GM23338 (cell line): Measurements from ENCODE around the gene RER1. TPM values are rescaled to one million over a fixed set of nuclear protein-coding genes. Genes with fewer than 3 reads are reported as not detected.

ENCODE experiments used
- ATAC-seq: fragments of 200-7000 bp; cut with Tn5 transposase; 3 replicates; pipeline ENCODE4 v1.9.1; 2020
- DNase-seq: peaks from one replicate; pipeline ENCODE4 v3.0.0-alpha.2; 2015; ENCODE audit warnings: low spot score
- H2AFZ ChIP-seq: fragments of 200-600 bp; sonication (generic); 2 replicates; pipeline ENCODE4 v1.8.0; 2016; ENCODE audit warnings: antibody characterized with exemption, mild to moderate bottlenecking, moderate library complexity
- H3F3A ChIP-seq: fragments of 200-600 bp; sonication (generic); replicated peaks from 2 replicates; pipeline ENCODE4 v1.8.0; 2017; ENCODE audit warnings: antibody characterized with exemption, mixed run types, low read depth
- H3K27ac ChIP-seq: fragments of 200-600 bp; sonication (generic); 2 replicates; pipeline ENCODE4 v1.6.1; 2016; ENCODE audit warnings: low read depth
- H3K27me3 ChIP-seq: fragments of 200-600 bp; sonication (generic); 2 replicates; pipeline ENCODE4 v1.8.0; 2016; ENCODE audit warnings: mild to moderate bottlenecking, mixed run types, moderate library complexity; ENCODE audit not compliant: insufficient read depth
- H3K36me3 ChIP-seq: fragments of 200-600 bp; sonication (generic); 2 replicates; pipeline ENCODE4 v1.8.0; 2016; ENCODE audit warnings: mild to moderate bottlenecking; ENCODE audit not compliant: insufficient read depth
- H3K4me1 ChIP-seq: fragments of 200-600 bp; sonication (generic); 2 replicates; pipeline ENCODE4 v1.8.0; 2016; ENCODE audit warnings: mild to moderate bottlenecking, moderate library complexity; ENCODE audit not compliant: insufficient read depth
- H3K4me2 ChIP-seq: fragments of 200-600 bp; sonication (generic); 2 replicates; pipeline ENCODE4 v1.7.1; 2017; ENCODE audit warnings: mixed run types
- H3K4me3 ChIP-seq: fragments of 200-600 bp; sonication (generic); 2 replicates; pipeline ENCODE4 v1.6.1; 2016; ENCODE audit warnings: mixed run types
- H3K79me2 ChIP-seq: fragments of 200-600 bp; sonication (generic); replicated peaks from 2 replicates; pipeline ENCODE4 v1.8.0; 2017; ENCODE audit warnings: mild to moderate bottlenecking; ENCODE audit not compliant: insufficient read depth
- H3K9me2 ChIP-seq: fragments of 200-600 bp; sonication (generic); 2 replicates; pipeline ENCODE4 v1.8.0; 2017; ENCODE audit not compliant: insufficient read depth
- H4K20me1 ChIP-seq: fragments of 200-600 bp; sonication (generic); replicated peaks from 2 replicates; pipeline ENCODE4 v1.8.0; 2017; ENCODE audit warnings: mild to moderate bottlenecking; ENCODE audit not compliant: insufficient read depth
- H3K27ac Mint-ChIP-seq: 2 replicates; pipeline ENCODE4 v1.8.0; 2020; ENCODE audit warnings: inconsistent platforms, mild to moderate bottlenecking, moderate library complexity, mixed read lengths
- H3K27me3 Mint-ChIP-seq: 3 replicates; pipeline ENCODE4 v1.8.0; 2022; ENCODE audit warnings: low read depth, mild to moderate bottlenecking, moderate library complexity, mixed read lengths, inconsistent platforms; ENCODE audit not compliant: insufficient read depth, poor library complexity
- H3K36me3 Mint-ChIP-seq: 3 replicates; pipeline ENCODE4 v1.8.0; 2021; ENCODE audit warnings: low read depth, mild to moderate bottlenecking, inconsistent platforms, moderate library complexity, mixed read lengths
- H3K4me1 Mint-ChIP-seq: 3 replicates; pipeline ENCODE4 v1.8.0; 2020; ENCODE audit warnings: mild to moderate bottlenecking, inconsistent platforms, mixed read lengths
- H3K4me3 Mint-ChIP-seq: 3 replicates; pipeline ENCODE4 v1.8.0; 2021; ENCODE audit warnings: moderate library complexity, mild to moderate bottlenecking, inconsistent platforms, mixed read lengths
- H3K9me3 Mint-ChIP-seq: 3 replicates; pipeline ENCODE4 v1.8.0; 2020; ENCODE audit warnings: moderate library complexity, mild to moderate bottlenecking, inconsistent platforms, mixed read lengths
- CREB1 ChIP-seq: fragments of 250-450 bp; sonication (Bioruptor Pico); IDR thresholded peaks from 2 replicates; pipeline ENCODE4 v1.5.0; 2020; ENCODE audit warnings: low read depth, mild to moderate bottlenecking, moderate library complexity
- CTCF ChIP-seq, 2 experiments: fragments of 200-600 bp in 1 of 2; sonication (generic) in 1 of 2; conservative IDR thresholded peaks; 2 replicates each; pipeline versions ENCODE4 v1.5.1 to v1.6.1; 2016 to 2017; ENCODE audit warnings: antibody characterized with exemption in 2 of 2, low read depth in 2 of 2, mild to moderate bottlenecking in 2 of 2, moderate library complexity in 1 of 2
- EZH2 ChIP-seq: fragments of 200-600 bp; sonication (generic); IDR thresholded peaks from one replicate; pipeline ENCODE4 v1.8.0; 2017; ENCODE audit warnings: antibody characterized with exemption, mild to moderate bottlenecking, low read depth; ENCODE audit not compliant: unreplicated experiment
- EZH2phosphoT487 ChIP-seq: fragments of 200-600 bp; sonication (generic); IDR thresholded peaks from one replicate; pipeline ENCODE4 v1.8.1; 2018; ENCODE audit warnings: antibody characterized with exemption; ENCODE audit not compliant: unreplicated experiment
- JUNB ChIP-seq: IDR thresholded peaks from one replicate; pipeline ENCODE4 v1.6.1; 2016; ENCODE audit warnings: antibody characterized with exemption; ENCODE audit not compliant: unreplicated experiment
- NANOG ChIP-seq: IDR thresholded peaks from 2 replicates; pipeline ENCODE4 v1.6.1; 2016; ENCODE audit warnings: antibody characterized with exemption, borderline replicate concordance
- POLR2AphosphoS5 ChIP-seq: IDR thresholded peaks from 2 replicates; pipeline ENCODE4 v1.6.1; 2016; ENCODE audit warnings: antibody characterized with exemption, low read depth
- STAT1 ChIP-seq: IDR thresholded peaks from one replicate; pipeline ENCODE4 v1.6.1; 2016; ENCODE audit warnings: antibody characterized with exemption; ENCODE audit not compliant: unreplicated experiment
- ZNF114 ChIP-seq: fragments of 250-450 bp; sonication (Bioruptor Pico); IDR thresholded peaks from 2 replicates; pipeline ENCODE4 v1.5.0; 2020; ENCODE audit warnings: mild to moderate bottlenecking, moderate library complexity
- ZNF331 ChIP-seq: fragments of 250-450 bp; sonication (Bioruptor Pico); IDR thresholded peaks from 2 replicates; pipeline ENCODE4 v1.5.0; 2020; ENCODE audit warnings: low read depth, mild to moderate bottlenecking, moderate library complexity
- ZNF462 ChIP-seq: fragments of 250-450 bp; sonication (Bioruptor Pico); IDR thresholded peaks from 2 replicates; pipeline ENCODE4 v1.5.0; 2020; ENCODE audit warnings: mild to moderate bottlenecking, moderate library complexity
- polyA plus RNA-seq: library from polyadenylated mRNA; unstranded; fragments of >200 nt; fragmentation: Nextera tagmentation; extraction: Ambion mirVana; gene quantifications from 2 replicates; pipeline ENCODE4 v1.2.1, GENCODE V29; 2016
- total RNA-seq: library from RNA; depleted of rRNA; stranded (reverse); fragments of >200 nt; shearing (Covaris generic); gene quantifications from 2 replicates; pipeline ENCODE4 v1.2.3, GENCODE V29; 2014
- TF ChIP-seq, protein P1 (sequence below): IDR thresholded peaks from 2 replicates; pipeline ENCODE4 v1.6.1; 2016; ENCODE audit warnings: antibody characterized with exemption
- TF ChIP-seq, protein P2 (sequence below): IDR thresholded peaks from one replicate; pipeline ENCODE4 v1.6.1; 2018; ENCODE audit warnings: antibody characterized with exemption; ENCODE audit not compliant: unreplicated experiment

The RER1 gene
- total and polyA plus RNA-seq, 2 experiments from 2014 or later: 58.4 to 99.5 TPM

DNA sequence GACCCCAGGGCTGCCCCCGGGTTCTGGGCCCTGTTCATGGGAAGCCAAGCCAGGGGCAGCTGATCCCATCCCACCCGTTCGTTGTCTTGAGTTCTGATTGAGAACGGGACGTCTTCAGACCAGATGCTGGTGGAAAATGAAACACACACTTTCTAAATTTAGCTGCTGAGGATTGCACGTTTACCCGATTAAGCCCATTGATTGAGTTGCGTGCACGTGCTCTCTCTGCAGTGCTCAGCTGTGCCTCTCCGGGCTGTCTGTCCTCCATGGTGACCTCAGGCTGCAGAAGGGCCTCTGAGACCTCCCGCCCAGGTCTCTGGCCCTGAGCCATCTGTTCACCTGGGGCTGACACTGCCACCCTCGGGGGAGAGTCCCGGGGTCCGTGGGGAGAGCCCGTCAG, 47.7 kb downstream of the RER1 start:
- H3K27ac Mint-ChIP-seq: no peak overlapping the region
- H3K9me2 ChIP-seq: no peaks in the 10 kb centered on the region
- ATAC-seq (no peak), DNase-seq (no peak)
- no peaks in the 10 kb centered on the region for H4K20me1 ChIP-seq
- peaks cover 6% of the 10 kb centered on the region for H3K27me3 Mint-ChIP-seq
- no peaks in the 10 kb centered on the region for H3K4me1 ChIP-seq
- H3K27ac ChIP-seq: no peak overlapping the region
- H3K4me3 Mint-ChIP-seq: no peak overlapping the region
- no peaks in the 10 kb centered on the region for H3K36me3 Mint-ChIP-seq
- no peak overlapping the region for H3K4me3 ChIP-seq
- H3K9me3 Mint-ChIP-seq: no peaks in the 10 kb centered on the region
- no peaks in the 10 kb centered on the region for H3K36me3 ChIP-seq
- H3K4me1 Mint-ChIP-seq: no peaks in the 10 kb centered on the region
- H3F3A ChIP-seq: no peaks in the 10 kb centered on the region
- no peak for TF ChIP-seq ZNF114
- TF ChIP-seq CREB1 (CRISPR knock-in tag): no peak
- TF ChIP-seq JUNB: no peak
- TF ChIP-seq ZNF331 (CRISPR knock-in tag): no peak
- no peak for TF ChIP-seq STAT1
- TF ChIP-seq CTCF (conservative IDR thresholded peaks at IDR 0.05; ENCODE audit: low read depth in 2 of 2): no peak
- TF ChIP-seq NANOG: no peak
- TF ChIP-seq ZNF462 (CRISPR knock-in tag): no peak
- TF ChIP-seq, protein P1, sequence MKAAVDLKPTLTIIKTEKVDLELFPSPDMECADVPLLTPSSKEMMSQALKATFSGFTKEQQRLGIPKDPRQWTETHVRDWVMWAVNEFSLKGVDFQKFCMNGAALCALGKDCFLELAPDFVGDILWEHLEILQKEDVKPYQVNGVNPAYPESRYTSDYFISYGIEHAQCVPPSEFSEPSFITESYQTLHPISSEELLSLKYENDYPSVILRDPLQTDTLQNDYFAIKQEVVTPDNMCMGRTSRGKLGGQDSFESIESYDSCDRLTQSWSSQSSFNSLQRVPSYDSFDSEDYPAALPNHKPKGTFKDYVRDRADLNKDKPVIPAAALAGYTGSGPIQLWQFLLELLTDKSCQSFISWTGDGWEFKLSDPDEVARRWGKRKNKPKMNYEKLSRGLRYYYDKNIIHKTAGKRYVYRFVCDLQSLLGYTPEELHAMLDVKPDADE: no peak
- TF ChIP-seq, protein P2, sequence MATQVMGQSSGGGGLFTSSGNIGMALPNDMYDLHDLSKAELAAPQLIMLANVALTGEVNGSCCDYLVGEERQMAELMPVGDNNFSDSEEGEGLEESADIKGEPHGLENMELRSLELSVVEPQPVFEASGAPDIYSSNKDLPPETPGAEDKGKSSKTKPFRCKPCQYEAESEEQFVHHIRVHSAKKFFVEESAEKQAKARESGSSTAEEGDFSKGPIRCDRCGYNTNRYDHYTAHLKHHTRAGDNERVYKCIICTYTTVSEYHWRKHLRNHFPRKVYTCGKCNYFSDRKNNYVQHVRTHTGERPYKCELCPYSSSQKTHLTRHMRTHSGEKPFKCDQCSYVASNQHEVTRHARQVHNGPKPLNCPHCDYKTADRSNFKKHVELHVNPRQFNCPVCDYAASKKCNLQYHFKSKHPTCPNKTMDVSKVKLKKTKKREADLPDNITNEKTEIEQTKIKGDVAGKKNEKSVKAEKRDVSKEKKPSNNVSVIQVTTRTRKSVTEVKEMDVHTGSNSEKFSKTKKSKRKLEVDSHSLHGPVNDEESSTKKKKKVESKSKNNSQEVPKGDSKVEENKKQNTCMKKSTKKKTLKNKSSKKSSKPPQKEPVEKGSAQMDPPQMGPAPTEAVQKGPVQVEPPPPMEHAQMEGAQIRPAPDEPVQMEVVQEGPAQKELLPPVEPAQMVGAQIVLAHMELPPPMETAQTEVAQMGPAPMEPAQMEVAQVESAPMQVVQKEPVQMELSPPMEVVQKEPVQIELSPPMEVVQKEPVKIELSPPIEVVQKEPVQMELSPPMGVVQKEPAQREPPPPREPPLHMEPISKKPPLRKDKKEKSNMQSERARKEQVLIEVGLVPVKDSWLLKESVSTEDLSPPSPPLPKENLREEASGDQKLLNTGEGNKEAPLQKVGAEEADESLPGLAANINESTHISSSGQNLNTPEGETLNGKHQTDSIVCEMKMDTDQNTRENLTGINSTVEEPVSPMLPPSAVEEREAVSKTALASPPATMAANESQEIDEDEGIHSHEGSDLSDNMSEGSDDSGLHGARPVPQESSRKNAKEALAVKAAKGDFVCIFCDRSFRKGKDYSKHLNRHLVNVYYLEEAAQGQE: no peak
- no peak for TF ChIP-seq POLR2AphosphoS5
- no peak for TF ChIP-seq EZH2phosphoT487
- TF ChIP-seq EZH2: no peak
- H3K27me3 ChIP-seq: peaks cover 17% of the 10 kb centered on the region
- H2AFZ ChIP-seq: no peak overlapping the region
- H3K4me2 ChIP-seq: no peak overlapping the region
- H3K79me2 ChIP-seq: no peaks in the 10 kb centered on the region
